Dendritic cell treated with granulocyte-macrophage colony-stimulating factor and Interleukin-4, amounts not matched to agents 40 ng/mL and 50 ng/mL, for 4 days (primary cell): ENCODE results near the gene KCNK4.

ENCODE experiments used
- H3K27ac Mint-ChIP-seq: one replicate; pipeline ENCODE4 v1.8.0; 2022; ENCODE audit warnings: mild to moderate bottlenecking, mixed read lengths
- H3K27me3 Mint-ChIP-seq: one replicate; pipeline ENCODE4 v1.8.0; 2022; ENCODE audit warnings: mild to moderate bottlenecking, mixed read lengths
- H3K36me3 Mint-ChIP-seq: one replicate; pipeline ENCODE4 v1.8.0; 2022; ENCODE audit warnings: low read depth, mixed read lengths
- H3K4me1 Mint-ChIP-seq: one replicate; pipeline ENCODE4 v1.8.0; 2022; ENCODE audit warnings: low read depth, mixed read lengths
- H3K4me3 Mint-ChIP-seq: one replicate; pipeline ENCODE4 v1.8.0; 2022; ENCODE audit warnings: mild to moderate bottlenecking, moderate library complexity, mixed read lengths
- H3K9me3 Mint-ChIP-seq: one replicate; pipeline ENCODE4 v1.8.0; 2022; ENCODE audit warnings: mixed read lengths
- intact Hi-C: fragments of 100-400 bp; cut with micrococcal nuclease; formaldehyde crosslinking; loops from one replicate; pipeline ENCODE4 v1.15.0; 2022

Gene KCNK4

GRCh38 chr11:64349025-64349387, 57.9 kb downstream of the KCNK4 start:
- Mint-ChIP-seq H3K9me3 (no peaks in the 10 kb centered on the region), H3K36me3 (peaks cover 94% of the 10 kb centered on the region), H3K4me3 (no peak overlapping the region), H3K27ac (no peak overlapping the region), H3K4me1 (peaks cover 32% of the 10 kb centered on the region), H3K27me3 (no peaks in the 10 kb centered on the region)
- intact Hi-C loops = no loop called here

GRCh38 chr11:64349404-64349803, 58.3 kb downstream of the KCNK4 start:
- intact Hi-C loops = no loop called here
- Mint-ChIP-seq H3K27ac (no peak overlapping the region), H3K27me3 (no peaks in the 10 kb centered on the region), H3K9me3 (no peaks in the 10 kb centered on the region), H3K4me1 (peaks cover 29% of the 10 kb centered on the region), H3K4me3 (no peak overlapping the region), H3K36me3 (peaks cover 94% of the 10 kb centered on the region)
